CD4-positive, alpha-beta T cell treated with Interleukin-12 subunit alpha and Interleukin-12 subunit beta, for 1 hour (primary cell): Measurements from ENCODE around the gene MOB1B.
A peak's percentile ranks its signal among the peaks of the same experiment; 100 is the strongest.
"Not testable (repeated sequence)": the region's sequence is repeated elsewhere in the genome, so short reads cannot be mapped to it uniquely, and the experiment has no call there.

Experiments
- DNase-seq: peaks from one replicate; pipeline ENCODE4 v3.0.0-alpha.2; 2020

The MOB1B gene

DNA sequence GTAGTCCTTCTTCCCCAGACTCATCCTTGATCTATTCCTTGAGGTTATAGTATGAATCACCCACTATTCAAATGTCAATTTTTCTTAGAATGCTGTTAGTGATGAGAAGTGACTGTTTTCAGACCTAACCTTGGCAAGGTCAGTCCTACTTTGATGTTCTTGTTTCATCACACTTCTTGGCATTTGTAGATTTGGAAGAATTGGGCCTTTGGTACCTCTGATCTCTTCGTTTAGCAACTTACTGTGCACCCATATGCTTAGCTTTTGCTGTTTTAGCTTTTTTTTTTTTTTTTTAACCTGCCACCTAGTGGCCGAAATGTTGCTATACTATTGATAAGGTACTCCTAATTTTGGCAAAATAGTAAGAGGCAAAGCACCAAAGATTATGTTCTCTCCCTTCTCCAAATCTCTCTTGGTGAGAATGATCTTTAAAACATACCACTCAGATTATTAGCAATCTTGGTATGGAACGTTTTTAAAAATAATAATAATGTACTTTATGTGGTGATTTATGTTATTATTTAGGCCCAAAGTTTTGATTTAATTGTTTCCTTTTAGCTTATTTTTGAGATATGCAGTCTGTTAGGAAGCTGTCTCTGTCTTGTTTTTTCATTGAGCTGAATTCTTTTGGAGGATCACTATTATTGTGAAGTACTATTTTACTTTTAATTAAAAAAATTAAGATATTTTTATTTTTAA lies 107.9 kb downstream of the MOB1B start:
- DNase-seq: peak; percentile 42

DNA sequence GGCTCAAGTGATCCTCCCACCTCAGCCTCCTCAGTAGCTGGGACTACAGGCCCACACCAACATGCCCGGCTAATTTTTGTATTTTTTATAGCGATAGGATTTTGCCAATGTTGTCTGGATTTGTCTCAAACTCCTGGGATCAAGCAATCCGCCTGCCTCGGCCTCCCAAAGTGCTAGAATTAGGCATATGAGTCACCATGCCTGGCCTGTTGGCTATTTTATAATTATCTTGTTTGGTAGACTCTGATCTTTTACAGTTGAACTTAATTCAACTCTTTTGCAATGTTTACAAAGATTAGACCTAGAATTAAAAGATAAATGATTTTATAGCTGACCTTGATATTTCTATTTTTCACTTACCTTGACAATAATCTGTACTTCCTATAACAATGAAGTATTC lies 109.3 kb downstream of the MOB1B start:
- no peak for DNase-seq

DNA sequence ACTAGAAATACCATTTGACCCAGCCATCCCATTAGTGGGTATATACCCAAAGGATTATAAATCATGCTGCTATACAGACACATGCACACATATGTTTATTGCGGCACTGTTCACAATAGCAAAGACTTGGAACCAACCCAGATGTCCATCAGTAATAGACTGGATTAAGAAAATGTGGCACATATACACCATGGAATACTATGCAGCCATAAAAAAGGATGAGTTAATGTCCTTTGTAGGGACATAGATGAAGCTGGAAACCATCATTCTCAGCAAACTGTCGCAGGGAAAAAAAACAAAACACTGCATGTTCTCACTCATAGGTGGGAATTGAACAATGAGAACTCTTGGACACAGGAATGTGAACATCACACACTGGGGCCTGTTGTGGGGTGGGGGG lies 115.2 kb downstream of the MOB1B start:
- not testable (repeated sequence) for DNase-seq

DNA sequence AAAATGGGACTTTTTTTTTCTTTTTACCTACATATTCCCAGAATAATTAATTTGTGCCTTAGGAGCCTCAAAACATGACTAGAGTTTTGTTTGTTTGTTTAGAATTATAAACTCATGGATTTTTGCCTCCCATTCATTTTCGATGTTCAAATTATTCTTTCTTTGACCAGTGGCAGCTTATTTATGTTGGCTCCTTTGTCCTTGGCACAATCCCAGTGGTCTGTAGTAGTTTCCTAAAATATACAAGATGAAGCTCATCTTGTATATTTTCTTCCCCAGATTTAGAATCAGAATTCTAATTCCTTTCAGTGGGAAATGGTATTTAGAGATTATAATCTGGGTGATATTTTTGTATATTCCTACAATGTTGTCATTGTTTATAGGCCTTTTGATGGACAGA lies 118.4 kb downstream of the MOB1B start:
- DNase-seq: no peak

DNA sequence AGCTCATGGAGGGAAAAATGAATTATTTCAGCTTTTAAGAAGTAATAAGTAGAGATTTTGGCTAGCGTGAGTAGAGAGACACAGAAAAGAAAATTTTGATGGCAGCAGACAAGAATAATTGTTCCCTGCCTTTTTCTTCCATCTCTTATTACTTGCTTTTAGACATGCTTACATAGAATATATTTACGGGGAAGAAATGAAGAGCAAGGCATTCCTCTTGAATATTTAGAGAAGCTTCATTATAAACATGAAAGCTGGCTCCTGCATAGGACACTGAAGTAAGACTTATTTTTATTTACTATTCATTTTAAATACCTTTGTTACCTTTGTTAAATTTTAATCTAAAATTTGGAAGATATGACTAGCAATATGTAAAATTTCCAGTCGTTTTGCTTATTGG lies 123.5 kb downstream of the MOB1B start:
- DNase-seq: no peak

DNA sequence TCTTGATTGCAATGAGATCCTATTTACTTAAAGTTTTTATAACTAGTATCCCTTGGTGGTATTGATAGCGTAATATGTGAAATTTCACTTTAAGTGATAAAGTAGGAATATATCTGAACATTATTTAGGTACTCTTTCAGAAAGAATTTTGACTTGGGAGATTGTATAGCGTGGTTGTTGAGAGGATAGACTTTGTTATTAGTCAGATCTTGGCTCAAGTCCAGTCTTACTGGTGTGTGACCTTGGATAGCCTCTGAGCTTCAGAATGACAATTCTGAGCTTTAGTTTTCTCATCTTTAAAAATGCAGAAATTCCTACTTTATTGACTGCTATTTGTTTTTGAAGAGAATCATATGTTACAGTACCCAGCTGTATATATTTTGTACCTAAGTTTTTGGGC lies 123.9 kb downstream of the MOB1B start:
- DNase-seq: no peak

DNA sequence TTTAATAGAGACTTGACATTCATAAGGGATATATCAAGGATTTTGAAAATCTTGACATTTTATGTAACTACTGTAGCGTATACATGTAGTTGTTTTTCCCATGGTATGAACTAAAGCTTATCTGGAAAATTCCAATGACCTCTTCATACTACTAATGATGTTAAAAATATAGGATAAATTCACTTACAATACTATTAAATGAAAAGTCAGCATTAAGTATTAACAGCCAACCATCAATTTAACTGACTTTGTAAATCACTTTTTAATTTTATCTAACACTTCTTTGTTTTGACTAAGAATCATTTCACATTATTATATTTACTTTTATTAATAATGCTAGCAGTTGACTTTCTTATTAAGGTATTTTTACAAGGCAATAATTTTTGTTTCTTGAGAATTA lies 125.4 kb downstream of the MOB1B start:
- no peak for DNase-seq

DNA sequence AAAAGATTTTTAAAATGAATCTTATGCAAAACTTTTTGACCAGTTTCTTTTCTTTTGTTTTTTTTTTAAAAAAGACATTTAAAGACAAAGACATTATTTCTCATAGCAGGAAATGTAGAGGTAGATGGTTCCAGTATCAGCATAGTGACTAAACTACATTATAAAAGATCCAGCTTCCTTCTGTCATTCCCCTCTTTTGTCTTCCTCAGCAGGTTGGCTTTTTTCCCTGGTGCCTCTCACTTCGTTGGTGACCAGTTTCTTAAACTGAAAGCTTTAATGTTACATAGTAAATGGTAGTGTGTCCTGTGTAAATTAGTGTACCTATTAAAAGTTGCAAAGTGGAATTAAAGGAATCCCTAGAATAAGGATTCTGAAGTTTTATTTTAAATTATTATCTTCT lies 127.3 kb downstream of the MOB1B start:
- DNase-seq: no peak

DNA sequence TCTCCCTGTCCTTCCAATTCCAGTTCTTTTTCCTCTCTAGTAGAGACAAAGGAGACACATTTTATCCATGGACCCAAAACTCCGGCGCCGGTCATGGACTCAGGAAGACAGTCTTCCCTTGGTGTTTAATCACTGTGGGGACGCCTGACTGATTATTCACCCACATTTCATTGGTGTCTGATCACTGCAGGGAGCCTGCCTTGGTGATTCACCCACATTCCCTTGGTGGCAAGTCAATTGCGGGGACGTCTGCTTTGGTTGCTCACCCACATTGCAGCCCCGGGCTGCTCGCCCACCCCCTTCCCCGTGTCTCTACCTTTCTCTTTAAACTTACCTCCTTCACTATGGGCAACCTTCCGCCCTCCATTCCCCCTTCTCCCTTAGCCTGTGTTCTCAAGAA lies 129.9 kb downstream of the MOB1B start:
- not testable (repeated sequence) for DNase-seq
